NAMALWA (cell line): ENCODE measurements around the gene CERS5.
"Not testable (repeated sequence)": the region's sequence is repeated elsewhere in the genome, so short reads cannot be mapped to it uniquely, and the experiment has no call there.

ENCODE experiments used
- DNase-seq: peaks from one replicate; pipeline ENCODE4 v3.0.0-alpha.2; 2015; ENCODE audit warnings: low spot score

Gene CERS5

DNA sequence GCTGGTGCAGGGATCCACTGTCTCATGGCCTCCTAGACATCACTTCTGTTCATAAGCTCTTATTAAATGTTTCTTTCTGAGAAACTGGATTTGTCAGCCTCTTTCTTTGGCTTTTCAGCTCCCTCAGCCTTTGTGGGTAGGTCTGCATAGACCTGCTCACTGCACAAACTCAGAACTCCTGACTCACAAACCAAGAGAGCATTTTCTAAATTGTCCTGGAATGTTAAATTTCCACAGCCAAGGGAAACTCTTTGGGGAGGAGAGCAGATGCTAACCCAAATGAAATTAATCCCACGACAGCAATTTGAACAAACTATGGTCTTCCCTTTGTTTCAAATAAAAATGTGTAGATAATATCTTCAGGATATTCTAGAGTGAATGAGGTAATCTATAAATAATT is 19.5 kb upstream of the CERS5 start:
- DNase-seq: no peak

DNA sequence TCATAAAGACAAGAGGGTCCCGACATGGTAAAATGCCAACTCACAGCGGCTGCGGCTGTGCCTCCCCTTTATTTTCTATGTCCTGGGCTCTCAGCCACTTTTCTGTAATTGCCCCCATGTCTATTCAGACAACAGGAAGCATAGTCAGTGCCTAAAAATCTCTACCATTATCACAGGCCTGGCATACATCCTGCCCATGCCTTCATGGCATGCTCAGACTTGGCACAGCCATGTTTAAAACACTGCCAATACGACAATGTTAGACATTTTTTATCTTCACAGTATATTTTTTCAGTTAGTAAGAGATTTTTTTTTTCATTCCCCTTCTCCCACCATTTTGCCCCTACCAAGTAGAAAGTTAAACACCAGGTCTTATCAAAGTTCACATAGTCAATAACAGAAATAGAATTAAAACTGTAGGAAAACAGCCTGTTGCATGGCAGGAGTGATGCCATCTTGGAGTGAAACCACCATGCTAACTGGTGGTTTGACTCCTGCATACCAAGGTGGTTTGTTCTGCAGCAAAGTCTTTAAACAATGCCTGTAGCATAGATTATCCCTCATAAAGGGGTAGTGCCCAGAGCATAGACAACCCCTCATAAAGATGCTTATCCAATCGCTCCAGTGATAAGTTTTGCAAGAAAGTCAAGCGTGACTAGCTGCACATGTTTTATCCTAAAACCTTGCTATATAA is 18.9 kb upstream of the CERS5 start:
- DNase-seq: no peak

- no peak for DNase-seq
These were observed 18.2 kb upstream of the CERS5 start for GRCh38 chr12:50185301-50185895.

- no peak for DNase-seq
These were observed 17.1 kb upstream of the CERS5 start for GRCh38 chr12:50184261-50184660.

DNA sequence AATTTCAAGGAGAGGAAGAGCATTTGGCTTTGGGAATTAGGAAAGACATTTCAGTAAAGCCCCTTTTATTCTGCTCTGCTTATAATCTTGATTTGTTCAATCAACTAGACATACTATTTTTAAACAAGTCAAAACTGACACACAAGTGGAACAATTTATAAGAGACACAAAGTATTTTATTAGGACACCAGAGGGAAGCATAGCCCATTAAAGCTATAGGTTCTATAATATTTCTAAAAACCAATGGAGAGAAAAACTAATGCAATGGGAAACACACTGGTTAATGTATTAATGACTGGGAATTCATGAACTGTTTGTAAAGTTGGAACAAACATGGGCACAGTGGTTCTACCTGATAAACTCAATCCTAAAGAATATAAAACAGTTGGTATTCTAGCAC is 15.3 kb upstream of the CERS5 start:
- DNase-seq: no peak

DNA sequence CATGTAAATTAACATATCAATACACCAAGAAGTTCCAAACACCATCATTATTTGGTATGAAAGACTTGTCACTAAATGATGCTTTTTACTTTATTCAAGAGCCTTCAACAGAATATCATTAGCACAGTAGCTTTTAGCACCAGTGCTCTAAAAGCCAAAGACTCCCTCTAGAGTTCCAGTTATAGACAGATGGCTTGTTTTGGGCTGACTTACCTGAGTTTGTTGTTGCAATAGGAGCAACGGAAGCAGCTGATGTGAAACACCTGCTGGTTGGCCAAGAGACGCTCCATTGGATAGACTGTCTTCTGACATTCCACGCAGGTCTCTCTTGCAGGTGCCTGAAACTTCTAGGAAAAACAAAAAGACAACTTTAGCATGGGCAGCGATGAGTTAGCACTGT is 14.5 kb upstream of the CERS5 start:
- DNase-seq: no peak

- no peak for DNase-seq
These were observed 8.5 kb upstream of the CERS5 start for GRCh38 chr12:50175716-50176026.

GRCh38 chr12:50174971-50175715 is 8.0 kb upstream of the CERS5 start:
- peak; percentile 71 for DNase-seq

GRCh38 chr12:50166799-50167048 is 445 bp downstream of the CERS5 start:
- no peak for DNase-seq

DNA sequence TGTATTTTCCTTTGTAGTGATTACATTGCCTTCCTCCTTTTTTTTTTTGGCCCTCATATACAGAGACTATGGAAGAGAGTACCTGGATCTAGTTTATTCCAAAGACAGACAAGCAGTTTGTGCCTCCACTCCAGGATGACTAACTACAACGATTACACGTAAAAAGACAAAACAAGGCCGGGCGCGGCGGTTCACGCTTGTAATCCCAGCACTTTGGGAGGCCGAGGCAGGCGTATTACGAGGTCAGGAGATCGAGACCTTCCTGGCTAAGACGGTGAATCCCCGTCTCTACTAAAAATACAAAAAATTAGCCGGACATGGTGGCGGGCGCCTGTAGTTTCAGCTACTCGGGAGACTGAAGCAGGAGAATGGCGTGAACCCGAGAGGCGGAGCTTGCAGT is 2.2 kb downstream of the CERS5 start:
- no peak for DNase-seq

DNA sequence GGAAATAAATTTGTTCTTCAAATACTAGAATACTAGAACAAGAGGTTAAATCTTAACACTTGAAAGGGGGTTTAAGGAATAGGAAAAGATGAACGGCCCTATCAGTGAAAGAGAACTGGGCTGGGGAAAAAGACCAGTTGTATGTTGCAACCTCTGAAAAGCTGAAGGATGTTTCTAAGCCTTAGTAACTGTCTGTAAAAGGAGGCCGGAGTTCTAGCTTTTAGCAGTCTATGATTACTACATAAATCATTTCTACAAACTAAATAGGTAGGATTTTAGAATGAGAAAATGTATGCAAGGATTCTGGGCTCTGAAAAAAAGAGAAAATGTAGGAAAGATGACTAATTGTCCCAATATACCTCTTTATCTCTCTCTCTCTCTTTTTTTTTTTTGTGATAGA is 4.9 kb downstream of the CERS5 start:
- DNase-seq: no peak

GRCh38 chr12:50160643-50161042 is 6.5 kb downstream of the CERS5 start:
- DNase-seq: no peak

- no peak for DNase-seq
These were observed 9.9 kb downstream of the CERS5 start for GRCh38 chr12:50157259-50157658.

GRCh38 chr12:50156641-50157040 is 10.5 kb downstream of the CERS5 start:
- no peak for DNase-seq

DNA sequence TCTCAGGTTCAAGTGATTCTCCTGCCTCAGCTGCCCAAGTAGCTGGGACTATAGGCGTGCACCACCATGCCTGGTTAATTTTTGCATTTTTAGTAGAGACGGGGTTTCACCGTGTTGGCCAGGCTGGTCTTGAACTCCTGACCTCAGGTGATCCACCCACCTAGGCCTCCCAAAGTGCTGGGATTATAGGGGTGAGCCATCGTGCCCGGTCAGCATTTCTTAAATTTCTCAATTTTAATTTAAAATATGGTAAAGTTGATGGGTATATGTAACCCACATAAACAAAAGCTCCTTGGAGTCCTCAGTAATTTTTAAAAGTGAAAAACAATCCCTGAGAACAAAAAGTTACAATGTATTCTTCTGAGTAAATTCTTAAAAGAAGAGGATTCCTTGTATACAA is 12.2 kb downstream of the CERS5 start:
- not testable (repeated sequence) for DNase-seq

GRCh38 chr12:50151047-50151687 is 16.0 kb downstream of the CERS5 start:
- no peak for DNase-seq

- no peak for DNase-seq
These were observed 17.9 kb downstream of the CERS5 start for GRCh38 chr12:50149311-50149710.

DNA sequence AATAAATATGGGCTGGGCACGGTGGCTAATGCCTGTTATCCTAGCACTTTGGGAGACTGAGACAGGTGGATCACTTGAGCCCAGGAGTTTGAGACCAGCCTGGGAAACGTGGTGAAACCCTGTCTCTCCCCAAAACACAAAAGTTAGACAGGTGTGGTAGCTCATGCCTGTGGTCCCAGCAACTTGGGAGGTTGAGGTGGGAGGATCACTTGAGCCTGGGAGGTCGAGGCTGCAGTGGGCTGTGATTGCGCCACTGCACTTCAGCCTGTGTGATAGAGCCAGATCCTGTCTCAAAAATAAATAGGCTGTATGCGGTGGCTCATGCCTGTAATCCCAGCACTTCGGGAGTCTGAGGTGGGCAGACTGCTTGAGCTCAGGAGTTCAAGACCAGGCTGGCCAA is 19.2 kb downstream of the CERS5 start:
- not testable (repeated sequence) for DNase-seq

GRCh38 chr12:50147281-50147680 is 19.9 kb downstream of the CERS5 start:
- DNase-seq: no peak

GRCh38 chr12:50145439-50145838 is 21.7 kb downstream of the CERS5 start:
- DNase-seq: no peak

DNA sequence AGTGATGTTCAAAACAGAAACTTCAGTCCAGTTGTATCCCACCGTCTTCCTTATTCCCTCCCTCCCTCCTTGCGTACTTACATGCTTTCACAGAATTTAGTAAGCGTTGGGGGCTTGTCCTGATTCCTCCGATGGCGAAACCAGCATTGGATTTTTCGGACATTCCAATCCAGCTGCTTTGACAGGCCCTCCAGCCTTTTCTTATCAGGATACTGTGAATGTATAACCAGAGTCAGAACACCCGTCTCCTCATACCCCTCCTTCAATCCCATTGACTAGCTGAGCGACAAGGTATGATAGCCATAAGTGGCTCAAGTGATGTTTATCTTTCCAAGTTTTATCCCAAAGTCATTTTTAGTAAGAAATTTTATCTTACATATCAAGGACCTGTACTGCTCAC is 24.2 kb downstream of the CERS5 start:
- DNase-seq: no peak

- peak; percentile 76 for DNase-seq
These were observed 34.5 kb downstream of the CERS5 start for GRCh38 chr12:50132505-50133135.

- DNase-seq: no peak
These were observed 37.9 kb downstream of the CERS5 start for GRCh38 chr12:50129290-50129689.
